Adrenal gland (tissue), 5 donors: ENCODE measurements around the gene THRAP3.

Source experiments
- POLR2A ChIP-seq, 2 donors: fragments of 450-650 bp; IDR thresholded peaks; one replicate each; pipeline ENCODE4 v1.6.1; 2017; ENCODE audit warnings: antibody characterized with exemption in 2 of 2, mild to moderate bottlenecking in 2 of 2, moderate library complexity in 1 of 2
- TF ChIP-seq, protein P1 (sequence below), 6 experiments: fragments of 450-650 bp in 4 of 6; fragments of 200-600 bp in 2 of 6; sonication (generic) in 1 of 6; IDR thresholded peaks; 1 replicate in 5 of 6; 2 replicates in 1 of 6; pipeline versions ENCODE4 v1.5.1 to v1.8.0; 2016 to 2021; ENCODE audit warnings: antibody characterized with exemption in 6 of 6, mild to moderate bottlenecking in 2 of 6, moderate library complexity in 1 of 6
- donor health status: DM: no; HTN: no; CAD: no.

DNA sequence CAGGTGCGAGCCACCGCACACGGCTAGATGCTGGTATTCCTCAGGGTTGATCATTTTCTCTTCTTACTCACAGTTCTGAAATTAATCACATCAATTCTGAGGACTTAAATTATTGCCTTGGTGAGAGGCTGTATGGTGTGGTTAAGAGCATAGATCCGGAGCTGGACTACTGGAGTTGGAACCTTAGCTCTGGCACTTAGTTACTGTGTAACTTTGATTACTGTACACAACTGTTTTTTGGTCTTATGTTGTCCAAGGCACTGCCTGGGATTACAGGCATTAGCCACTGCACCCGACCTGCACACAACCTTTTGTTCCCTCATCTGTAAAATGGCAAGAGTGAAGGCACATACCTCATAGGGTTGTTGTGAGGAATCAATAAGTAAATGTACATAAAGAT, 25.6 kb upstream of the THRAP3 start:
- TF ChIP-seq, protein P1, sequence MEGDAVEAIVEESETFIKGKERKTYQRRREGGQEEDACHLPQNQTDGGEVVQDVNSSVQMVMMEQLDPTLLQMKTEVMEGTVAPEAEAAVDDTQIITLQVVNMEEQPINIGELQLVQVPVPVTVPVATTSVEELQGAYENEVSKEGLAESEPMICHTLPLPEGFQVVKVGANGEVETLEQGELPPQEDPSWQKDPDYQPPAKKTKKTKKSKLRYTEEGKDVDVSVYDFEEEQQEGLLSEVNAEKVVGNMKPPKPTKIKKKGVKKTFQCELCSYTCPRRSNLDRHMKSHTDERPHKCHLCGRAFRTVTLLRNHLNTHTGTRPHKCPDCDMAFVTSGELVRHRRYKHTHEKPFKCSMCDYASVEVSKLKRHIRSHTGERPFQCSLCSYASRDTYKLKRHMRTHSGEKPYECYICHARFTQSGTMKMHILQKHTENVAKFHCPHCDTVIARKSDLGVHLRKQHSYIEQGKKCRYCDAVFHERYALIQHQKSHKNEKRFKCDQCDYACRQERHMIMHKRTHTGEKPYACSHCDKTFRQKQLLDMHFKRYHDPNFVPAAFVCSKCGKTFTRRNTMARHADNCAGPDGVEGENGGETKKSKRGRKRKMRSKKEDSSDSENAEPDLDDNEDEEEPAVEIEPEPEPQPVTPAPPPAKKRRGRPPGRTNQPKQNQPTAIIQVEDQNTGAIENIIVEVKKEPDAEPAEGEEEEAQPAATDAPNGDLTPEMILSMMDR (IDR thresholded peaks at IDR 0.05), result no peak
- no peak for TF ChIP-seq POLR2A (IDR thresholded peaks at IDR 0.05)
